Superior temporal gyrus (tissue), 1 donor: ENCODE data around the gene LIMK2.

Source experiments
- DNase-seq: peaks from one replicate; pipeline ENCODE4 v3.0.0-alpha.2; 2016; ENCODE audit errors: extremely low spot score

Gene LIMK2

GRCh38 chr22:31272522-31273446 lies 60.7 kb downstream of the LIMK2 start:
- peak; percentile 90 for DNase-seq

DNA sequence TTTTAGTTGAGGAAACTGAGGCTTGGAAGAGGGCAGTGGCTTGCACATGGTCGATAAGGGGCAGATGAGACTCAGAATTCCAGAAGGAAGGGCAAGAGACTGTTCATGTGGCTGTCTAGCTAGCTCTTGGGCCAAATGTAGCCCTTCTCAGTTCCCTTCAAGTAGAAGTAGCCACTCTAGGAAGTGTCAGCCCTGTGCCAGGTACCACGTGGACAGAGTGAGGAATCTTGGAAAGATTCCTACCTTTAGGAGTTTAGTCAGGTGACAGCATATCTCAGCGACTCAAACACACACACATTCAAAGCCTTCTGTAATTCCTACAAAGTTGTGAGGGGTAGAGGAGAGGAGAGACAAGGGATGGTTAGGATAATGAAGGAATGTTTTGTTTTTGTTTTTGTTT lies 61.9 kb downstream of the LIMK2 start:
- DNase-seq: no peak

DNA sequence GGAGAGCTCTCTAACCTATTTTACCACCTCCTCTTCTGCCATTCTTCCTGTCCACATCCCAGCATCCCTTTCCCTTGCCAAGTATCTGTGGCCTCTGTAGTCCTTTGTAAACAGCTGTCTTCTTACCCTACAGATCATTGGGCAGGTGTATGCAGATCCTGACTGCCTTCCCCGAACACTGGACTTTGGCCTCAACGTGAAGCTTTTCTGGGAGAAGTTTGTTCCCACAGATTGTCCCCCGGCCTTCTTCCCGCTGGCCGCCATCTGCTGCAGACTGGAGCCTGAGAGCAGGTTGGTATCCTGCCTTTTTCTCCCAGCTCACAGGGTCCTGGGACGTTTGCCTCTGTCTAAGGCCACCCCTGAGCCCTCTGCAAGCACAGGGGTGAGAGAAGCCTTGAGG lies 62.9 kb downstream of the LIMK2 start:
- DNase-seq: no peak

DNA sequence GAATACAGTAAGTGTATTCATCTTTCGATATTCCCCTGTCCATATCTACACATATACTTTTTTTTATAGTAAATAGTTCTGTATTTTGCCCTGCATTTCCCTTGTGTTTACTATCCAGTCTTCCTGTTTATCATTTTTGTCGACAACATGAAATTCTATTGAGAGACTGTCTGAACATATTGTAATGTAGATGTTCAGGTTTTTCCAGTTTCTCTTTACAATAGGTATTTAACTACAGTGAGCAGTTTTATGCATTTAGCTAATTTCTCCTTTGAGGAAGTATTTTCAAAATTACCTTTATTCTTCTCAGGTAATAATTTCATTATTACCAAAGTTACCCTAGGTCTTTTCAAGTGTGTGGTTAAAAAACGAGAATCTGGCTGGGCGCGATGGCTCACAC lies 63.5 kb downstream of the LIMK2 start:
- DNase-seq: no peak

DNA sequence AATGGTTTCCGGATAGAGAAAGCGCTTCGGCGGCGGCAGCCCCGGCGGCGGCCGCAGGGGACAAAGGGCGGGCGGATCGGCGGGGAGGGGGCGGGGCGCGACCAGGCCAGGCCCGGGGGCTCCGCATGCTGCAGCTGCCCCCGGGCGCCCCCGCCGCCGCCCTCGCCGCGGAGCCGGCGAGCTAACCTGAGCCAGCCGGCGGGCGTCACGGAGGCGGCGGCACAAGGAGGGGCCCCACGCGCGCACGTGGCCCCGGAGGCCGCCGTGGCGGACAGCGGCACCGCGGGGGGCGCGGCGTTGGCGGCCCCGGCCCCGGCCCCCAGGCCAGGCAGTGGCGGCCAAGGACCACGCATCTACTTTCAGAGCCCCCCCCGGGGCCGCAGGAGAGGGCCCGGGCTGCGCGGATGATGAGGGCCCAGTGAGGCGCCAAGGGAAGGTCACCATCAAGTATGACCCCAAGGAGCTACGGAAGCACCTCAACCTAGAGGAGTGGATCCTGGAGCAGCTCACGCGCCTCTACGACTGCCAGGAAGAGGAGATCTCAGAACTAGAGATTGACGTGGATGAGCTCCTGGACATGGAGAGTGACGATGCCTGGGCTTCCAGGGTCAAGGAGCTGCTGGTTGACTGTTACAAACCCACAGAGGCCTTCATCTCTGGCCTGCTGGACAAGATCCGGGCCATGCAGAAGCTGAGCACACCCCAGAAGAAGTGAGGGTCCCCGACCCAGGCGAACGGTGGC lies 64.5 kb downstream of the LIMK2 start:
- no peak for DNase-seq

GRCh38 chr22:31277741-31278140 lies 65.6 kb downstream of the LIMK2 start:
- no peak for DNase-seq

DNA sequence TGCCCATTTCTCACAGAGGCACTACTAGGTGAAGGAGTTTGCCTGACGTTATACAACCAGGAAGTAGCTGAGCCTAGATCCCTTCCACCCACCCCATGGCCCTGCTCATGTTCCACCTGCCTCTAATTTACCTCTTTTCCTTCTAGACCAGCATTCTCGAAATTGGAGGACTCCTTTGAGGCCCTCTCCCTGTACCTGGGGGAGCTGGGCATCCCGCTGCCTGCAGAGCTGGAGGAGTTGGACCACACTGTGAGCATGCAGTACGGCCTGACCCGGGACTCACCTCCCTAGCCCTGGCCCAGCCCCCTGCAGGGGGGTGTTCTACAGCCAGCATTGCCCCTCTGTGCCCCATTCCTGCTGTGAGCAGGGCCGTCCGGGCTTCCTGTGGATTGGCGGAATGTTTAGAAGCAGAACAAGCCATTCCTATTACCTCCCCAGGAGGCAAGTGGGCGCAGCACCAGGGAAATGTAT lies 66.1 kb downstream of the LIMK2 start:
- DNase-seq: no peak

- no peak for DNase-seq
Observed at GRCh38 chr22:31278626-31279326, 66.7 kb downstream of the LIMK2 start.

DNA sequence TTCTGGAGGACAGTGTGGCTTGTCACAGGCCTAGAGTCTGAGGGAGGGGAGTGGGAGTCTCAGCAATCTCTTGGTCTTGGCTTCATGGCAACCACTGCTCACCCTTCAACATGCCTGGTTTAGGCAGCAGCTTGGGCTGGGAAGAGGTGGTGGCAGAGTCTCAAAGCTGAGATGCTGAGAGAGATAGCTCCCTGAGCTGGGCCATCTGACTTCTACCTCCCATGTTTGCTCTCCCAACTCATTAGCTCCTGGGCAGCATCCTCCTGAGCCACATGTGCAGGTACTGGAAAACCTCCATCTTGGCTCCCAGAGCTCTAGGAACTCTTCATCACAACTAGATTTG lies 67.2 kb downstream of the LIMK2 start:
- no peak for DNase-seq

GRCh38 chr22:31279821-31280505 lies 67.9 kb downstream of the LIMK2 start:
- no peak for DNase-seq

GRCh38 chr22:31281733-31282132 lies 69.6 kb downstream of the LIMK2 start:
- DNase-seq: no peak

- no peak for DNase-seq
Observed at GRCh38 chr22:31282748-31283468, 70.8 kb downstream of the LIMK2 start.

DNA sequence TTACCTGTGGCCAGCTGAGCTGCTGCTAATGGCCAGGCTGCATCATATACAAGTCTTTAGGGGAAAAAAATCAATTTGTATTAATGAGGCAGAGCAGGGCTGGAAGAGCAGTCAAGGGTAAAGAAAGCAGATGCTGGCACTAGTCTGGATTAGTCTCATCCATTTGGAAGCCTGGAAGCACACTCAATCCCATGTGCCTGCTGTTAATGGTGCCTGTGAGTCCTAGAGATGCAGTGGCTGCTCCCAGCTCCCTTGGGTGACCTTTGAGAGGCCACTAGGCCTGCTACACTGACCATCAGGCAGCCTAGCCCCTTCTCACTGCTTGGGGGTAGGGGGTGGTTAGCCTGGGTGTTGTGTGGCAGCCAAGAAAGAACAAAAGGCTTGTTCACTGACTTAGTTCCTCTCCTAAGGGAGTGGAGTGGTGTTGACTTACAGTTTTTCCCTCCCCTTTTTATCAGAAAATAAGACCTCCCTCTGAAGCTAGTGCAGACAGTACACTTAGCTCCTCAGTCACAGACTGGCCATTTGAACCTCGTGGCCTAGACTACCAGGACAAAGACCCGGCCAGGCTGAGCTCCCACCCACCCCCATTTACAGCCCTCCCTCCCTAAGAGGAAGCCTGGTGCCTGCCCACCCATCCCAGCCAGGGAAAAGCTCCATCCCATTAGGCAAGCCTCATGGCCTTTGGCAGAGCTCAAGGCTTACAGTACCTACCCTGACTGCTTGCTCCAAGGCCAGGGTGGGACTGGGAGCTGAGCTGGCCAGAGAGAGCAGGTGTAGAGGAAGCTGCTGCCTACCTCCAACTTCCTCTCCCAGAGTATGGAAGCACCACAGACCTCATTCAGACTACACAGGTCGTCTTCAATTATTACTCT lies 72.4 kb downstream of the LIMK2 start:
- DNase-seq: no peak

DNA sequence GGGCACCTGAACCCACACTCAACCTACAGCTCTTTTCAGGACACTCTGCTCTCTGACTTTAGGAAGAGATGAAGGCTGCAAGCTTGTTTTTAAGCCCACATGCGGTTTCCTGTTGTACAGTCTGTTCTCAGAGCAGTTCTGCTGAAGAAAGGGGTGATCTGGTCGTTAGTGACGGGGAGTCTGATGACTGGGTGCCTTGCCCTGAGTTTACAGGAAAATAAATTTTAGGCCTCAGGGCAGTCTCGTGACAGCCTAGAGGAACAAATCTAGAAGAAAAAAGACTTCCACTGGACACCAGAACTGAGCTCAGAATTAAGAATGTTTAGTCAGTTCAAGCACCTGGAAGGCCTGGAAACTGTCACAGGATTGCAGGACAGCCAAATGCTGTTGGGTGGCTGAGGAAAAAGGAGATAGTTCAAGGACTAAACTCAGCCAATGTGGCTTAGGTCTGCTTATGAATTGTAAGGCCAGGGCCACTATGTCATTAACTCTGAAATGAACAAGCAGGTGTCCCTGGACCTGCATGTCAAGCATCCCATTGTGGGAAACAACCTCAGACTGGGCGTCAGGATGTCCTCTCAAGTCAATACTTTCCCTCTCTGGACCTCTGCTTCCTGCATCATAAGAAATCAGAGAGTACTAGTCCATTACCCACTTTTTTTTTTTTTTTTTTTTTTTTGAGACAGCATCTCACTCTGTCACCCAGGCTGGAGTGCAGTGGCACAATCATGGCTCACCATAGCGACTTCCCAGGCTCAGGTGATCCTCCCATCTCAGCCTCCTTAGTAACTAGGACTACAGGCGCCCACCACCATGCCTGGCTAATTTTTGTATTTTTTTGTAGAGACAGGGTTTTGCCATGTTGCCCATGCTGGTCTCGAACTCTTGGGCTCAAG lies 74.5 kb downstream of the LIMK2 start:
- DNase-seq: no peak

DNA sequence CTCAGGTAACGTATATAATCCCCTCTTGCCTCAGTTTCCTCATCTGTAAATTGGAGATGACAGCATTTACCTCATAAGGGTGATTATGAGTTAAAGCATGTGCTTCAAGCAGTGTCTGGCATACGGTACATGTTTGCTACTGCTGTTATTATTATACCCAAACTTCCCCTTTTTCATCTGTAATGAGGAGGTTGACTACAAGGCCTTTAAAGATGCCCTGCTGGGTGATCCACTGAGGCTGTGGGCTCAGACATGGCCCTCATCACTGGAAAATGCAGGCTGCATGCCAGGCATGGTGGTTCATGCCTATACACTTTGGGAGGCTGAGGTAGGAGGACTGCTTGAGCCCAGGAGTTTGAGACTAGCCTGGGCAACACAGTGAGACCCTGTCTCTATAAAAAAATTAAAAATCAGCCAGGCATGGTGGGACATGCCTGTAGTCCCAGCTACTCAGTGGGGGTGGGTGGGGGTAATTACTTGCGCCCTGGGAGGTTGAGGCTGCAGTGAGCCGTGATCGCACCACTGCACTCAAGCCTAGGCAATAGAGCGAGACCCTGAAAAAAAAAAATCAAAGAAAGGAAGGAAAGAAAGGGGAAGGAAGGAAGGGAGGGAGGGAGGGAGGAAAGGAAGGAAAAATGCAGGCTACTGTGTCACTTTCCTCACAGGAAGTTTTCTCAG lies 75.9 kb downstream of the LIMK2 start:
- no peak for DNase-seq

- DNase-seq: no peak
Observed at GRCh38 chr22:31288496-31289240, 76.6 kb downstream of the LIMK2 start.

DNA sequence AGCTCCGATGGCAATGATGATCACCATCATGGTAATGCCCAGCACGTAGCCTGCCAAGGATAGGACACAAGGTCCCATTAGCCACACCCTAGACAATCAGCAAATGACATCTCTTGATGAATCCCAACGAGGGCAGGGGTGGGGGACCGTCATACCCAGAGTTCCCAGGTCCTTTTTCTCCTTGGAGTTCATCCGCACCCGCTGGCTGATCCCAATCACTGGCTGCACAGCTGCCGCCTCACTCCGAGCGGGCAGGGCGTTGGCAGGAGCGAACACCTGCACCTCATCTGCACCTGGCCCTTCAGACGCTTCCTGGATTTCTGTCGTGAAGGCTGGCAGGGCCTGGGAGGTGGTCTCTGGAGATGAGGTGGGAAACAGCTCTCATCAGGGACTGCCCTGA lies 77.2 kb downstream of the LIMK2 start:
- DNase-seq: no peak
